Stimulated activated CD8-positive, alpha-beta memory T cell treated with anti-CD3 and anti-CD28 coated beads, Interleukin-4, amount 100 ng/mL, for 24 hours (primary cell): ENCODE data around the gene ATP6V1D.
"Not testable (repeated sequence)": the region's sequence is repeated elsewhere in the genome, so short reads cannot be mapped to it uniquely, and the experiment has no call there.

Experiments
- DNase-seq: peaks from one replicate; pipeline ENCODE4 v3.0.0-alpha.2; 2020; ENCODE audit warnings: low read depth

ATP6V1D gene

GRCh38 chr14:67359775-67360469 lies at the start of gene ATP6V1D, which contains the start of gene EIF2S1:
ATP6V1D (minus strand) TSS chr14:67359804; CDS start chr14:67359698, 106 bp downstream.
EIF2S1 (plus strand) TSS chr14:67360328; CDS start chr14:67364768, 4,440 bp downstream.
- DNase-seq: peak; percentile 99

- not testable (repeated sequence) for DNase-seq
Observed at GRCh38 chr14:67408122-67408801, 48.7 kb upstream of the ATP6V1D start.

GRCh38 chr14:67405771-67406170 lies 46.2 kb upstream of the ATP6V1D start:
- DNase-seq: no peak

- DNase-seq: no peak
Observed at GRCh38 chr14:67400434-67400833, 40.8 kb upstream of the ATP6V1D start.

GRCh38 chr14:67397536-67397935 lies 37.9 kb upstream of the ATP6V1D start:
- DNase-seq: no peak

- no peak for DNase-seq
Observed at GRCh38 chr14:67396381-67396970, 36.9 kb upstream of the ATP6V1D start.

GRCh38 chr14:67395876-67396189 lies 36.2 kb upstream of the ATP6V1D start:
- no peak for DNase-seq

GRCh38 chr14:67395086-67395875 lies 35.7 kb upstream of the ATP6V1D start:
- no peak for DNase-seq

- no peak for DNase-seq
Observed at GRCh38 chr14:67393689-67394088, 34.1 kb upstream of the ATP6V1D start.

GRCh38 chr14:67392800-67393199 lies 33.2 kb upstream of the ATP6V1D start:
- no peak for DNase-seq

- DNase-seq: no peak
Observed at GRCh38 chr14:67392123-67392522, 32.5 kb upstream of the ATP6V1D start.

- no peak for DNase-seq
Observed at GRCh38 chr14:67391268-67391667, 31.7 kb upstream of the ATP6V1D start.

- no peak for DNase-seq
Observed at GRCh38 chr14:67389811-67390534, 30.4 kb upstream of the ATP6V1D start.

- DNase-seq: no peak
Observed at GRCh38 chr14:67389275-67389674, 29.7 kb upstream of the ATP6V1D start.

GRCh38 chr14:67387195-67387594 lies 27.6 kb upstream of the ATP6V1D start:
- no peak for DNase-seq

GRCh38 chr14:67385618-67386017 lies 26.0 kb upstream of the ATP6V1D start:
- no peak for DNase-seq

- DNase-seq: no peak
Observed at GRCh38 chr14:67385120-67385519, 25.5 kb upstream of the ATP6V1D start.

- no peak for DNase-seq
Observed at GRCh38 chr14:67377916-67378315, 18.3 kb upstream of the ATP6V1D start.

- DNase-seq: no peak
Observed at GRCh38 chr14:67373347-67373746, 13.7 kb upstream of the ATP6V1D start.

- no peak for DNase-seq
Observed at GRCh38 chr14:67372833-67373232, 13.2 kb upstream of the ATP6V1D start.

GRCh38 chr14:67371247-67372148 lies 11.9 kb upstream of the ATP6V1D start:
- DNase-seq: no peak
